Bronchial epithelial cell (primary cell): ENCODE data around the gene TMPRSS9. TPM values are rescaled to one million over a fixed set of nuclear protein-coding genes. Genes with fewer than 3 reads are reported as not detected.

ENCODE experiments used
- DNase-seq: peaks from one replicate; pipeline ENCODE4 v3.0.0-alpha.2; 2010; ENCODE audit warnings: low read depth
- FAIRE-seq: peaks from 2 replicates; lab custom pipeline; 2011; peaks lifted over from hg19 to GRCh38; lab: Jason Lieb, UNC
- H3K27me3 ChIP-seq: 2 replicates; pipeline ENCODE4 v1.5.1; 2011; ENCODE audit warnings: low read length; ENCODE audit not compliant: control insufficient read depth, insufficient read depth
- H3K36me3 ChIP-seq: 2 replicates; pipeline ENCODE4 v1.5.1; 2011; ENCODE audit warnings: low read length; ENCODE audit not compliant: control insufficient read depth, insufficient read depth
- H3K4me3 ChIP-seq: 2 replicates; pipeline ENCODE4 v1.5.1; 2011; ENCODE audit warnings: mild to moderate bottlenecking, low read depth, low read length, control low read depth
- CTCF ChIP-seq: IDR thresholded peaks from 2 replicates; pipeline ENCODE4 v1.5.1; 2011; ENCODE audit warnings: mild to moderate bottlenecking, moderate library complexity, low read length, control low read depth, inconsistent platforms; ENCODE audit not compliant: insufficient read depth, severe bottlenecking
- total RNA-seq: library from RNA; depleted of rRNA; stranded (reverse); fragments of >200 nt; gene quantifications from 2 replicates; pipeline ENCODE4 v1.2.1, GENCODE V29; 2014

TMPRSS9 gene
- total RNA-seq, 1 donor from 2014 or later = not detected

GRCh38 chr19:2424686-2425621 lies 64.9 kb downstream of the TMPRSS9 start:
- no peak for FAIRE-seq
- peak; percentile 2 for TF ChIP-seq CTCF
- Histone ChIP-seq H3K4me3 (no peak overlapping the region), H3K27me3 (no peaks in the 10 kb centered on the region), H3K36me3 (peaks cover 16% of the 10 kb centered on the region)
- no peak for DNase-seq

GRCh38 chr19:2425622-2426581 lies 65.8 kb downstream of the TMPRSS9 start:
- Histone ChIP-seq H3K4me3 (peak overlapping the region; percentile 95), H3K36me3 (peaks cover 14% of the 10 kb centered on the region), H3K27me3 (no peaks in the 10 kb centered on the region)
- TF ChIP-seq CTCF = no peak
- DNase-seq (no peak), FAIRE-seq (no peak)

GRCh38 chr19:2426611-2427428 lies 66.8 kb downstream of the TMPRSS9 start:
- H3K27me3 ChIP-seq = no peaks in the 10 kb centered on the region
- peaks cover 18% of the 10 kb centered on the region for H3K36me3 ChIP-seq
- H3K4me3 ChIP-seq = peak overlapping the region; percentile 95
- FAIRE-seq (no peak), DNase-seq (no peak)
- peak; percentile 4 for TF ChIP-seq CTCF

- Histone ChIP-seq H3K4me3 (peak within 1 kb of the TSS; percentile 95), H3K27me3 (no peaks in the 10 kb centered on the region), H3K36me3 (peaks cover 20% of the 10 kb centered on the region)
- DNase-seq (peak; percentile 88), FAIRE-seq (peak; percentile 18)
- no peak for TF ChIP-seq CTCF
Measured at GRCh38 chr19:2427429-2428320, 67.6 kb downstream of the TMPRSS9 start, which contains the start of gene TIMM13. Gene TIMM13 (minus strand): TSS chr19:2427586. CDS start chr19:2427533, 53 bp downstream.
